IMR-90 (cell line): ENCODE data around the gene GAREM1. TPM values are rescaled to one million over a fixed set of nuclear protein-coding genes. Genes with fewer than 3 reads are reported as not detected.

Experiments used
- ATAC-seq: fragments of 200-7000 bp; cut with Tn5 transposase; 2 replicates; pipeline ENCODE4 v1.9.1; 2020; ENCODE audit warnings: low read depth, mild to moderate bottlenecking, moderate library complexity
- BruUV-seq: library from RNA; stranded (reverse); fragments of 400-500 nt; replicated peaks from 2 replicates; lab custom pipeline; 2021; lab: Mats Ljungman, UMichigan
- CTCF ChIA-PET: fragments of 300-600 bp; formaldehyde crosslinking; extraction: SDS; loops from one replicate; lab custom pipeline; 2021; ENCODE audit warnings: antibody characterized with exemption; lab: Yijun Ruan, JAX
- POLR2A ChIA-PET: fragments of 300-600 bp; sonication (Branson Sonifier 250); formaldehyde crosslinking; loops from one replicate; lab custom pipeline; 2022; ENCODE audit warnings: antibody characterized with exemption; ENCODE audit not compliant: unreplicated experiment; lab: Charles Lee
- DNase-seq: peaks from one replicate; pipeline ENCODE4 v3.0.0; 2013
- H2AFZ ChIP-seq: replicated peaks from 2 replicates; pipeline ENCODE3; 2013; ENCODE audit warnings: low read length, mild to moderate bottlenecking; ENCODE audit not compliant: poor library complexity
- H2AK5ac ChIP-seq: 2 replicates; pipeline ENCODE4 v1.6.1; 2013; ENCODE audit warnings: low read depth, low read length, inconsistent platforms
- H2AK9ac ChIP-seq: replicated peaks from 2 replicates; pipeline ENCODE3; 2013; ENCODE audit warnings: mild to moderate bottlenecking, low read depth, low read length, moderate library complexity; ENCODE audit not compliant: poor library complexity
- H2BK120ac ChIP-seq: 2 replicates; pipeline ENCODE4 v1.6.1; 2013; ENCODE audit warnings: low read depth, low read length, inconsistent platforms
- H2BK15ac ChIP-seq: 3 replicates; pipeline ENCODE4 v1.6.1; 2013; ENCODE audit warnings: low read depth, low read length, inconsistent platforms
- H2BK20ac ChIP-seq: 2 replicates; pipeline ENCODE4 v1.6.1; 2013; ENCODE audit warnings: low read depth, mild to moderate bottlenecking, inconsistent platforms, low read length, moderate library complexity
- H2BK5ac ChIP-seq: 2 replicates; pipeline ENCODE4 v1.6.1; 2013; ENCODE audit warnings: mild to moderate bottlenecking, low read depth, low read length, inconsistent platforms; ENCODE audit not compliant: poor library complexity, severe bottlenecking
- H3K14ac ChIP-seq: replicated peaks from 2 replicates; pipeline ENCODE4 v1.6.1; 2013; ENCODE audit warnings: low read depth, low read length, inconsistent platforms
- H3K18ac ChIP-seq: 2 replicates; pipeline ENCODE4 v1.6.1; 2013; ENCODE audit warnings: low read depth, low read length, control low read depth
- H3K23ac ChIP-seq: 2 replicates; pipeline ENCODE4 v1.6.1; 2013; ENCODE audit warnings: low read depth, low read length, inconsistent platforms
- H3K27ac ChIP-seq: 2 replicates; pipeline ENCODE4 v1.5.1; 2013; ENCODE audit warnings: mild to moderate bottlenecking, control low read depth, low read length; ENCODE audit not compliant: insufficient read depth
- H3K27me3 ChIP-seq: 2 replicates; pipeline ENCODE4 v1.6.1; 2013; ENCODE audit warnings: low read length; ENCODE audit not compliant: control insufficient read depth, insufficient read depth
- H3K36me3 ChIP-seq: 2 replicates; pipeline ENCODE4 v1.6.1; 2013; ENCODE audit warnings: low read length, mixed read lengths; ENCODE audit not compliant: control insufficient read depth, insufficient read depth
- H3K4ac ChIP-seq: 2 replicates; pipeline ENCODE4 v1.6.1; 2013; ENCODE audit warnings: low read depth, low read length, inconsistent platforms
- H3K4me1 ChIP-seq: 2 replicates; pipeline ENCODE4 v1.6.1; 2013; ENCODE audit warnings: low read length, mixed read lengths; ENCODE audit not compliant: control insufficient read depth, insufficient read depth
- H3K4me2 ChIP-seq: 2 replicates; pipeline ENCODE4 v1.6.1; 2013; ENCODE audit warnings: low read depth, mild to moderate bottlenecking, control low read depth, low read length, moderate library complexity
- H3K4me3 ChIP-seq: 2 replicates; pipeline ENCODE4 v1.5.1; 2013; ENCODE audit warnings: low read depth, mild to moderate bottlenecking, control low read depth, low read length, moderate library complexity; ENCODE audit not compliant: insufficient read depth
- H3K56ac ChIP-seq: 2 replicates; pipeline ENCODE4 v1.6.1; 2013; ENCODE audit warnings: low read length, inconsistent platforms; ENCODE audit not compliant: insufficient read depth; ENCODE audit errors: extremely low read depth
- H3K79me1 ChIP-seq, 2 experiments: 2 replicates each; pipeline ENCODE4 v1.6.1; 2013; ENCODE audit warnings: low read length in 2 of 2, inconsistent platforms in 1 of 2, low read depth in 1 of 2
- H3K9ac ChIP-seq: 2 replicates; pipeline ENCODE4 v1.6.1; 2013; ENCODE audit warnings: low read depth, low read length, control low read depth
- H3K9me1 ChIP-seq: 2 replicates; pipeline ENCODE4 v1.6.1; 2013; ENCODE audit warnings: low read length, inconsistent platforms; ENCODE audit not compliant: insufficient read depth
- H3K9me3 ChIP-seq: 2 replicates; pipeline ENCODE4 v1.6.1; 2013; ENCODE audit warnings: low read length; ENCODE audit not compliant: control insufficient read depth, insufficient read depth
- H4K20me1 ChIP-seq: 2 replicates; pipeline ENCODE4 v1.6.1; 2013; ENCODE audit warnings: low read length, inconsistent platforms; ENCODE audit not compliant: insufficient read depth
- H4K5ac ChIP-seq: 2 replicates; pipeline ENCODE4 v1.6.1; 2013; ENCODE audit warnings: mild to moderate bottlenecking, low read depth, low read length, control low read depth
- H4K8ac ChIP-seq, 2 experiments: 2 replicates each; pipeline ENCODE4 v1.6.1; 2013; ENCODE audit warnings: low read depth in 2 of 2, low read length in 2 of 2, control low read depth in 1 of 2, inconsistent platforms in 1 of 2
- H4K91ac ChIP-seq: 2 replicates; pipeline ENCODE4 v1.6.1; 2013; ENCODE audit warnings: low read depth, low read length, inconsistent platforms; ENCODE audit not compliant: insufficient read depth
- MAFK ChIP-seq: IDR thresholded peaks from 2 replicates; pipeline ENCODE4 v1.6.1; 2012; ENCODE audit warnings: low read depth, low read length, improper control_type of control experiment
- RCOR1 ChIP-seq: IDR thresholded peaks from 2 replicates; pipeline ENCODE4 v1.6.1; 2012; ENCODE audit warnings: mild to moderate bottlenecking, low read length, improper control_type of control experiment; ENCODE audit not compliant: insufficient replicate concordance
- WGBS, 2 experiments: methylation state at CpG; one replicate each; pipeline versions ENCODE4 v1.1.5 to v1.1.7; 2013; ENCODE audit warnings: missing lambda C conversion rate in 2 of 2; ENCODE audit not compliant: insufficient read length in 1 of 2; ENCODE audit errors: extremely low coverage in 2 of 2; 5-methylcytosine and 5-hydroxymethylcytosine counted together
- dilution Hi-C: fragments of 300-500 bp; cut with HindIII; formaldehyde crosslinking; loops from one replicate; pipeline ENCODE4 v1.14.3; 2018; ENCODE audit warnings: low sequenced_read_pairs; ENCODE audit not compliant: unreplicated experiment
- in situ Hi-C: fragments of 300-500 bp; cut with MboI; formaldehyde crosslinking; loops from 3 replicates; pipeline ENCODE4 v1.14.3; 2019; ENCODE audit warnings: low sequenced_read_pairs, inconsistent platforms, mixed read lengths
- intact Hi-C: fragments of 100-400 bp; cut with micrococcal nuclease; formaldehyde crosslinking; loops from 2 replicates; pipeline ENCODE4 v1.10.0; 2022
- polyA plus RNA-seq, 3 experiments: library from polyadenylated mRNA; depleted of rRNA; stranded (reverse); fragments of >200 nt; gene quantifications; 2 replicates each; pipeline ENCODE4 v1.2.3, GENCODE V29; 2012; ENCODE audit warnings: low replicate concordance in 1 of 3
- total RNA-seq: library from RNA; depleted of rRNA; stranded (reverse); fragments of >200 nt; gene quantifications from 2 replicates; pipeline ENCODE4 v1.2.3, GENCODE V29; 2012

GAREM1 gene
- total and polyA plus RNA-seq, 2 of the 4 experiments (the other 2 are of a cell fraction): 1.4 to 2.3 TPM

DNA sequence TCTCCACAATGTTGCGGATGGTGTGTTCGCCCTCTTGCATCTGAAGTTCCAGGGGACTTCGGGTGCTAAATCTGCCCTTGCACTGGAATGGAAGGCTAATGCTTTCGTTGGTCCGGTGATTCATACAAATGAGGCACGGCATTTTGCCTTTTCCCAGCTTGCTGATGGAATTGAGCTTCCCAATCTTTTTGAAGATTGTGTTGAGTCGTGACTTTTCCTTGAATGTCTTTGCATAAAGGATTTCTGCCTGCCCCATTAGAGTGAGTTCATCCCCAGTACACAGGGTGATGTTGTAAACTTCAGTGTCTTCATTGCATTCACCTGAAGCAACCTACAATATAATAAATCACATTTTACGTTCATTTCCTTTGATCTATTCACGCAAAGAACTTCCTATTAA lies 182.8 kb downstream of the GAREM1 start:
- WGBS, 2 experiments: 93% methylated on average over 3 of the region's 9 CpGs; no CpG with 5 or more reads in 1 of the 2 experiments
- in situ Hi-C loops: no loop called here
- H4K8ac ChIP-seq: no peak overlapping the region

More for the DNA sequence above, 182.8 kb downstream of the GAREM1 start:
- Histone ChIP-seq H2AK9ac (peak overlapping the region; percentile 68), H3K4me1 (no peaks in the 10 kb centered on the region), H4K20me1 (no peaks in the 10 kb centered on the region), H3K14ac (no peak overlapping the region), H2BK120ac (no peak overlapping the region), H3K79me1 (no peaks in the 10 kb centered on the region), H2BK15ac (no peak overlapping the region), H2AFZ (no peak overlapping the region), H2BK5ac (no peak overlapping the region), H3K4me2 (no peak overlapping the region), H3K27ac (no peak overlapping the region), H3K9me1 (no peaks in the 10 kb centered on the region), H3K18ac (no peak overlapping the region), H3K4me3 (no peak overlapping the region), H3K23ac (no peak overlapping the region), H2AK5ac (no peak overlapping the region), H3K27me3 (no peaks in the 10 kb centered on the region), H3K36me3 (peaks cover 6% of the 10 kb centered on the region; the same call in 1 of the 2 replicates), H3K56ac (no peak overlapping the region), H2BK20ac (no peak overlapping the region), H3K4ac (no peak overlapping the region), H3K9me3 (no peaks in the 10 kb centered on the region), H3K9ac (no peak overlapping the region), H4K5ac (no peak overlapping the region), H4K91ac (no peak overlapping the region)
- dilution Hi-C loops: loop anchor here (25.0 kb wide), 1 partner anchor 174 kb away; the partner anchor contains the start of gene GAREM1
- DNase-seq (no peak), ATAC-seq (no peak)
- no TSS peak for BruUV-seq
- ChIA-PET POLR2A (no interaction called here), CTCF (interaction anchor here (0.6 kb wide), 1 partner anchor 183 kb away, joined by 3 read pairs; the partner anchor contains the start of gene GAREM1)
- TF ChIP-seq MAFK (peak; percentile 74), RCOR1 (no peak)
- intact Hi-C loops: no loop called here
